HG03521 (cell line): ENCODE measurements around the gene NOBOX.
"Not testable (repeated sequence)": the region's sequence is repeated elsewhere in the genome, so short reads cannot be mapped to it uniquely, and the experiment has no call there.

Source experiments
- ATAC-seq: cut with Tn5 transposase; IDR thresholded peaks from one replicate; pipeline ENCODE4 v1.9.1; 2021; ENCODE audit warnings: mild to moderate bottlenecking, moderate library complexity; ENCODE audit not compliant: unreplicated experiment

Gene NOBOX

DNA sequence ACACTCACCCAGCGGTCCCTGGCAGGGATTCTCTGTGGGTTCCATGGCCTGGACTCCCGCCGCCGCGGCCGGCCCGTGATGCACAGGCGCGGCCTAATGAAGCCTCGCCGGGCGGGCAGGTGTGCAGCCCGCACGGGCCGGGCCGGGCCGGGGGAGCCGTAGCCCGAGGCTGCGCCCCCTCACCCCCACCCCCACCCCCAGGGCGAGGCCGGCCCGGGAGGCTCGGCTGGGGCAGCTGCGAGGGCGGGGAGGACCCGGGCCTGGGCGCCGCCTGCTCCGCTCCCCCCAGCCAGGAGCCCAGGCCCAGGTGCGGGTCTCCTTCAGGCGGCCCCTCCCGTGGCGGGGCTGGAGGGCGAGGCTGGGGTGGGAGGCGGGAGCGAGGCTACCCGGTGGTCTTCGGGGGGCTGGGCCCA, at the start of gene NOBOX:
NOBOX (minus strand) TSS at position 45 of the 413 bp plus-strand sequence.
- ATAC-seq: no peak

DNA sequence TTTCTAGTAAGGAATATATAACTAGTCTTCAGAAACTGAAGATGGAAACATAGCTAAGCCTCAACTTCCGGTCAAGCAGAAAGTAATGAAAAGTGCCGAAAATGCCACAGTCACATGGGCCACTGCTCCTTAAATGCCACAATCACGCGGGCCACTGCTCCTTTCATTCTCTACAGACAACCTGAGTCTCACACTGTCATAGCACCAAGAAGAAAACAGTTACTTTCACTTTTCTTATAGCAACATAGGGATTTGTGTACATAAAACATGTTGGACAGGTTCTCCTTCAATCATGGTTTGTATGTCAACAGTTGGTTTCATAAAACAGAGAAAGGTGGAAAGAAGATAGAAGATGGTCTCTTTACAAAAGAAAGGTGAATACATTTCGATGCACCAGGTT, 48.6 kb upstream of the NOBOX start:
- ATAC-seq: peak; percentile 49

DNA sequence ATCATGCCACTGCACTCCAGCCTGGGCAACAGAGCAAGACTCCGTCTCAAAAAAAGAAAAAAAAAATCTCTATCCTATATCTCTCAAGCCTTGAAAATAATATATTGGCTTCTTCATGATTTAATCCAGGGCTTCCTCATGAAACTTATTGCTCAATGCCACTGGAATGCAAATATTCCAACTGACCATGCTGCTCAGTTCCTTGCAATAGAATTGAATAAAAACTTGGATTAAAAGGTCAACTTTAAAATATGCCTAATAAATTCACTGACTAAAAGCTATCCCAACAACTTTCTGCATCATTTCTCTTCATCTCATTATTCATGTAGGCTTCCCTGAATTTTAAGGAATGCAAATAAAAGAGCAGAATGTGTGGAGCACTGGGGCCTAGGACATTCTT, 42.1 kb upstream of the NOBOX start:
- no peak for ATAC-seq

DNA sequence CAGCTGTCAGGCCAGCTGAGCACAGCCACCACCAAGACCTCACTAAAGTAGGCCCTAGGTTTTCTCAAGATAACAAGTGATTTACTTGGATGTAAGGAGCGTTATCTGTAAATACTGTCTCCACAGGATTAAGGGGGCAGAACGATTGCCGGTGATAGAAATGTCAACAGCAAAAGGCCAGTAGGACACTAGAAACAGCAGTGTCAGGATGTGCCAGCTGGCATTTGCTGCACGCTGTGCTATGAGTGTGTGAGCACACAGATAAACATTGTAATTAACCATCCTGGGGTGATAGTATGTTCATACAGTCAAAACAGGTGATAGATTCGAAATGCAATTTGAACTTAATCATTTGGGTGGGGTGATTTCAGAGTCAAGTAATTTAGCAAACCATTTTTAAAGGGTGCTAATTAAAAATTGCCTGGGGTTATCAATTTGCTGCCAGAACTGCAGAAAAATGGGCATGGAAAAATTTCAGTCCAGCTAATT, 36.3 kb upstream of the NOBOX start:
- no peak for ATAC-seq

- no peak for ATAC-seq
Observed at GRCh38 chr7:144438759-144439158, 35.3 kb upstream of the NOBOX start.

DNA sequence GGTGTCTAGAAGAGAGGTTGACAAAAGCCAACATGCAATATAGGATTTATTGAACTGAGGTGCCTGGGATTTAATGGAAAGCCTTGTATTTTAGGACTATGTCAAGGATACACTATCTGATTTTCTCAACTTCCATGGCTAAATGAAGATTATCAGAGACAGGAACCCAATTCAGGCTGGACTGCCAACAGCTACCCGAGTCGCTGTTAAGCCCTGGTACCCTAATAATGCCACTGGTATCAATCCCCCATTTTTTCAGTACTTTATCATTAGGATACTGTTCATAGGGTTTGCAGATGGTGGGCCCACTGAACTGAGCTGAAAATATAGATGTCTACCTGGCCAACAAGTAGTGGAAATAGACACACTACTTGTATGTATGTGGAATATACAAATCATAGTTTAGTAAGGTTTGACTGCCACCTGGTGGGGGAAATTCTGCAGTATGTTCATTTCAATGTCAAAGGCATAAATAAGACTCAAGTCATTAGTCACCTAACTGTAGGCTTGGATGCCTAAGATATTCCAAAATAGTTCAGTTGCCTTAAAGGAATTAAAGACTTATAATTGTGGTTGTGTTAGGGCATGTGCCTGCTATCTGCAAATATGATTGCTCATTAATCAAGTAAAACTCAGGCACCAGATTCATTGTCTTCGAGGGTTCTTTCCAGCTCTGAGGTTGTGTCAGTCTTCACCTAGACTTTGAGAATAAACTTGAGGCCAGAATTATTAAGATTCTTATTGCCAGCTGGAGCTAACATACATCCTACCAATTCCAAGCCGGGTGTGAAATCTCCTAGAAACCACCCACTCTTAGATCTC, 34.1 kb upstream of the NOBOX start:
- ATAC-seq: peak; percentile 63

DNA sequence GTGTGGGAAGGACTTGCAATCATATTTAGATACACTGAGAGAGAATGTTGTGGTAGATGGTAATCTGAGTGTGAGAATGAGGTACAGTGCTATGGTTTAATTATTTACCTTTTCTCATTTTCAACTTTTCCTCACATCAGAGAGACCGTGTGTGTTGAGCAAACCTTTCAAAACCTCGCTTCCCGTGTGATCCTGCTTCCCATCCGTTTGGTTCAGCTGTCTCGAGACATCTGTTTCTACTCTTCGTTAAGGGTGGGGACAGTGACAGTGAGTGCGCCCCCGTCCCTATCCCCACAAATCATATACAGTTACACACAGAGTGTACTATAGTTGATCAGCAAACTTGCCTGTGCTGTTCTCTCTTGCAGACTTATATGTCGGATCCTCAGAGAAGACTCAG, 33.0 kb upstream of the NOBOX start:
- ATAC-seq: no peak

DNA sequence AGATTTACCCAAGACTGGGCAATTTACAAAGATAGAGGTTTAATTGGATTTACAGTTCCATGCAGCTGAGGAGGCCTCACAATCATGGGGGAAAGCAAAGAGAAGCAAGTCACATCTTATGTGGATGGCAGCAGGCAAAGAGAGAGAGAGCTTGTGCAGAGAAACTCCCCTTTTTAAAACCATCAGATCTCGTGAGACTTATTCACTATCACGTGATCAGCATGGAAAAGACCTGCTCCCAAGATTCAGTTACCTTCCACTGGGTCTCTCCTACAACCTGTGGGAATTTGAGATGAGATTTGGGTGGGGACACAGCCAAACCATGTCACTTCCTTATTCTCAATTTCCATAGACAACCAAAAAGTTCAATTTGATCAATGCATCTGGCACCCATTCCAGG, 24.9 kb upstream of the NOBOX start:
- ATAC-seq: no peak

- ATAC-seq: not testable (repeated sequence)
Observed at GRCh38 chr7:144427539-144427938, 24.0 kb upstream of the NOBOX start.

- ATAC-seq: not testable (repeated sequence)
Observed at GRCh38 chr7:144418931-144419330, 15.4 kb upstream of the NOBOX start.

DNA sequence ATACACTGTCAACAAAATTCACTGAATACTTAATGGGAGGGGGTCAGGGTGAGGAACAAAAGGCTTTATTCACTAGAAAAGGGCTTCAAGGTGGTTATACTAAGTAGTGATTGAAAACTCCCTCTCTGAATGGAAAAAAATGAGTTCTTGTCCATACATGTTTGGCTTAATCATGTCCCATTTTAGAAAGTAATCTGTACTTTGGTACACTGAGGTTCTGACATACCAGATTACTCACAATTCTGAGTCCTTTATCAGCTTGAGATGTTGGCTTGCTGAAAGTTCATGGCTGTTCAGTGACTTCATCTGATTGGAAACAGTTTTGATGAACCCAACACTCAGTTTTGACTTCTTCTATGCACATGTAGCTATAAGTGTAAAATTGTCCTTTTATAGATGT, 12.8 kb upstream of the NOBOX start:
- ATAC-seq: no peak

- no peak for ATAC-seq
Observed at GRCh38 chr7:144415858-144416257, 12.4 kb upstream of the NOBOX start.

DNA sequence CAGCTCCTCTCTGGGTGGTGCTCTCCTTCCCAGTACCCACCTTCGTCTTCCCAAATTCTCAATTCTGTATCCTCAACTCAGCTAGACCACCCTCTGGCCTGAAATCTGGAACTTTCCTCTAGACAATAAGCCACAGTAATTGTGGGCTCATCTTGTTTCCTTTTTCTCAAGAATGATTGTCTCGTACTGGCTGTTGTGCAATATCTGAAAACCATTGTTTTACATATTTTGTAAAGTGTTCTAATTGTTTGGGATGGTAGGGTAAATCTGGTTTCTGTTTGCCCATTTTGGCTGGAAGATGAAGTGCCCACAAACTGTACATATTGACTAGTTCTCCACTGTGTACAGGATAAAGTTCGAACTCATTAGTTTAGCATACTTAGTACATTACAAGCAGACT, 11.3 kb upstream of the NOBOX start:
- ATAC-seq: no peak

GRCh38 chr7:144410441-144410840, 6.9 kb upstream of the NOBOX start:
- ATAC-seq: no peak

DNA sequence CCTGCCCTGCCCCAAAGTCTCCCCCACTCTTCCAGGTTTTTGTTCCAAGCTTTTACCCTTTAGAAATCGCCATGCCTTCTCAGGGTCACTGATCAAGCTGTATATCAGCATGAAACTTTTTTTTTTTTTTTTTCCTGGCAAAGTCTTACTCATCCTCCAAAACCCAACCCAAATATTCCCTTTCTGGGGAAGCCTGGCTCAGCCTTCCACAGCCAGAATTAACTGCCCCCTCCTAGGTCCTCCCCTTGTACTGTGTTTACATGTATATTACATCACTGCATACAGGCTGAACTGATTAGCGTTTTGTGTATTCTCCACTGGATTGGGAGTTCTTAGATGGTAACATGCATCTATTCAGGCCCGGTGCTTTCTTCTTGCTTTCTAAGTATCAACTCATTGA, 4.6 kb upstream of the NOBOX start:
- no peak for ATAC-seq

- ATAC-seq: no peak
Observed at GRCh38 chr7:144407266-144407931, 3.9 kb upstream of the NOBOX start.

DNA sequence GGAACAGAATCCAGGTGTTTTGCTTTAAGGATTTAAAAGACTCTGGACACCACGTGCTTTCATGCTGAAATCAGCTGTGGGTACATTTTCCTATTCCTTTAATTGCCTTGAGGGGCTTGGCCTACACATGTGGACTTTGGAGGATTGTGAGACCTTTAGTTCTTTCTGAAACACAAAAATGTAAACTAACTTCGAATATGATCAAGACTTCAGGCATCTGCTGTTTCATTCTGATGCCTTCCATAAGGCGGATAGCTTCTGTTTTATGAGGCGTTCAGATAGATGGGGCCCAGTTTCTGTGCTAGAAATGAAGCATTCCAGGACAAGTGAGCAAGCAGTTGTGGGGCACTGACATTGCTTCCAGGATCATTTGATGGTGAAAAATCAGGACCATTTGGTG, 1.5 kb upstream of the NOBOX start:
- no peak for ATAC-seq

- ATAC-seq: no peak
Observed at GRCh38 chr7:144403102-144403501, 391 bp downstream of the NOBOX start.

- ATAC-seq: no peak
Observed at GRCh38 chr7:144401490-144401889, 2.0 kb downstream of the NOBOX start.

GRCh38 chr7:144399946-144400345, 3.5 kb downstream of the NOBOX start:
- no peak for ATAC-seq

- ATAC-seq: no peak
Observed at GRCh38 chr7:144398911-144399310, 4.6 kb downstream of the NOBOX start.

- ATAC-seq: no peak
Observed at GRCh38 chr7:144398291-144398690, 5.2 kb downstream of the NOBOX start.
